GM06990 (cell line): ENCODE data around the gene IL36G.

Source experiments
- DNase-seq: peaks from one replicate; pipeline ENCODE4 v3.0.0-alpha.2; 2011; ENCODE audit not compliant: insufficient read length; ENCODE audit errors: extremely low read depth
- H3K27me3 ChIP-seq: replicated peaks from 2 replicates; pipeline ENCODE4 v1.6.0; 2011; ENCODE audit warnings: low read length; ENCODE audit not compliant: control insufficient read depth, insufficient read depth
- H3K36me3 ChIP-seq: 2 replicates; pipeline ENCODE4 v1.5.1; 2011; ENCODE audit warnings: low read length; ENCODE audit not compliant: control insufficient read depth, insufficient read depth
- H3K4me3 ChIP-seq: replicated peaks from 2 replicates; pipeline ENCODE4 v1.5.1; 2011; ENCODE audit warnings: low read depth, mild to moderate bottlenecking, control low read depth, low read length
- TF ChIP-seq, protein P1 (sequence below): IDR thresholded peaks from 2 replicates; pipeline ENCODE4 v1.5.1; 2011; ENCODE audit warnings: low read length, control low read depth, mild to moderate bottlenecking, inconsistent platforms; ENCODE audit not compliant: insufficient read depth, poor library complexity, severe bottlenecking

IL36G gene

GRCh38 chr2:113005030-113005509, 27.3 kb downstream of the IL36G start, which contains the start of gene IL36A:
TSS of gene IL36A (plus strand) at chr2:113005459. CDS start at chr2:113005872, 413 bp downstream.
- H3K27me3 ChIP-seq, result no peaks in the 10 kb centered on the region
- H3K36me3 ChIP-seq, result no peaks in the 10 kb centered on the region
- H3K4me3 ChIP-seq, result no peak within 1 kb of the TSS
- DNase-seq, result no peak
- TF ChIP-seq, protein P1, sequence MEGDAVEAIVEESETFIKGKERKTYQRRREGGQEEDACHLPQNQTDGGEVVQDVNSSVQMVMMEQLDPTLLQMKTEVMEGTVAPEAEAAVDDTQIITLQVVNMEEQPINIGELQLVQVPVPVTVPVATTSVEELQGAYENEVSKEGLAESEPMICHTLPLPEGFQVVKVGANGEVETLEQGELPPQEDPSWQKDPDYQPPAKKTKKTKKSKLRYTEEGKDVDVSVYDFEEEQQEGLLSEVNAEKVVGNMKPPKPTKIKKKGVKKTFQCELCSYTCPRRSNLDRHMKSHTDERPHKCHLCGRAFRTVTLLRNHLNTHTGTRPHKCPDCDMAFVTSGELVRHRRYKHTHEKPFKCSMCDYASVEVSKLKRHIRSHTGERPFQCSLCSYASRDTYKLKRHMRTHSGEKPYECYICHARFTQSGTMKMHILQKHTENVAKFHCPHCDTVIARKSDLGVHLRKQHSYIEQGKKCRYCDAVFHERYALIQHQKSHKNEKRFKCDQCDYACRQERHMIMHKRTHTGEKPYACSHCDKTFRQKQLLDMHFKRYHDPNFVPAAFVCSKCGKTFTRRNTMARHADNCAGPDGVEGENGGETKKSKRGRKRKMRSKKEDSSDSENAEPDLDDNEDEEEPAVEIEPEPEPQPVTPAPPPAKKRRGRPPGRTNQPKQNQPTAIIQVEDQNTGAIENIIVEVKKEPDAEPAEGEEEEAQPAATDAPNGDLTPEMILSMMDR, result no peak

DNA sequence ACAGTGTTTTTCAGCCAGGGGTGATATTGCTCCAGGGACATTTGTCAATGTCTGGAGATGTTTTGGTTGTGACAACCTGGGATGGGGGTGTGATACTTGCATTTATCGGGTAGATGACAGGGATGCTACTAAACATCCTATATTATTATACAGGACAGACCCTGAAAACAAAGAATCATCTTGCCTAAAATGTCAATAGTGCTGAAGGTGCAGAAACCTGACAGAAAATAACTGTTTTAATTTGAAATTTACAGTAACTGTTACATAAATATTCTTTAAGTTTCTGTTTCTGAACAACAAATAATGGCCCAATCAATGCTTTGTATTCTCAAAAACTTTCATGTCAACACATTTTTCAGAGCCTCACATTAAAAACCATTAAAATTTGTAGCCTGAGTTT, 29.4 kb downstream of the IL36G start:
- no peak overlapping the region for H3K4me3 ChIP-seq
- no peaks in the 10 kb centered on the region for H3K27me3 ChIP-seq
- TF ChIP-seq, protein P1, result no peak
- no peaks in the 10 kb centered on the region for H3K36me3 ChIP-seq
- no peak for DNase-seq

- Histone ChIP-seq H3K4me3 (no peak overlapping the region), H3K27me3 (no peaks in the 10 kb centered on the region), H3K36me3 (no peaks in the 10 kb centered on the region)
- TF ChIP-seq, protein P1, result no peak
- DNase-seq, result no peak
These were observed 31.8 kb downstream of the IL36G start for GRCh38 chr2:113009622-113010021.

- TF ChIP-seq, protein P1, result no peak
- Histone ChIP-seq H3K27me3 (no peaks in the 10 kb centered on the region), H3K36me3 (no peaks in the 10 kb centered on the region), H3K4me3 (no peak overlapping the region)
- no peak for DNase-seq
These were observed 32.3 kb downstream of the IL36G start for GRCh38 chr2:113010088-113010487.

GRCh38 chr2:113011108-113011507, 33.3 kb downstream of the IL36G start:
- DNase-seq, result no peak
- Histone ChIP-seq H3K36me3 (no peaks in the 10 kb centered on the region), H3K27me3 (no peaks in the 10 kb centered on the region), H3K4me3 (no peak overlapping the region)
- TF ChIP-seq, protein P1, result no peak
